GM19023 (cell line): ENCODE measurements around the gene TMEM26.

Source experiments
- ATAC-seq: cut with Tn5 transposase; IDR thresholded peaks from one replicate; pipeline ENCODE4 v1.9.1; 2021; ENCODE audit warnings: mild to moderate bottlenecking, moderate library complexity; ENCODE audit not compliant: unreplicated experiment

TMEM26 gene

GRCh38 chr10:61460835-61461234 lies 7.7 kb upstream of the TMEM26 start:
- no peak for ATAC-seq

- no peak for ATAC-seq
Measured at GRCh38 chr10:61458031-61458430, 4.8 kb upstream of the TMEM26 start.

GRCh38 chr10:61456095-61456789 lies 3.1 kb upstream of the TMEM26 start:
- ATAC-seq = no peak

- no peak for ATAC-seq
Measured at GRCh38 chr10:61455656-61456055, 2.5 kb upstream of the TMEM26 start.

- ATAC-seq = no peak
Measured at GRCh38 chr10:61454541-61454940, 1.4 kb upstream of the TMEM26 start.

DNA sequence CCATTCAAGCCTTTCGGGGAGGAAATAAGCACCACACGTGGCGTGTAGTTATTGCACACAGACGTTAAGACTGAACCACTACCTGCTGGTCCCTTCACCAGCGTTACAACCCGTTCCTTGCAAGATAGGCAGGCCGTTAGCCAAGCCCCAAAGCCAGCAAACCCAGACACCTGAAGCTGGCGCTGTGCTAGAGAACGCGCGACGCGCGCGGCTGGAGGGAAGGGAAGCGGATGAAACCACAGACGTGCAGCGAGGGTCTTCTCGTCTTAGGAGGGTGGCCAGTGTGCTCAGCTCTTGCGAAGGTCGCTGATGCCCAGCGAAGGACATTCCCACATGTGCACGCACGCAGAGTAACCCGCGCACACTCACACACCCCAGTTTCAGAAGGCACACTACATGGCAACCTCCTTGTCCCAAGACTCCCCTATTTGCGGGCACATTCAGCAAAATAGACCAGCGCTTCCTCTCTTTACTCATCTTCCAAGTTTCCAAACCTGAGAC lies 980 bp downstream of the TMEM26 start:
- no peak for ATAC-seq

DNA sequence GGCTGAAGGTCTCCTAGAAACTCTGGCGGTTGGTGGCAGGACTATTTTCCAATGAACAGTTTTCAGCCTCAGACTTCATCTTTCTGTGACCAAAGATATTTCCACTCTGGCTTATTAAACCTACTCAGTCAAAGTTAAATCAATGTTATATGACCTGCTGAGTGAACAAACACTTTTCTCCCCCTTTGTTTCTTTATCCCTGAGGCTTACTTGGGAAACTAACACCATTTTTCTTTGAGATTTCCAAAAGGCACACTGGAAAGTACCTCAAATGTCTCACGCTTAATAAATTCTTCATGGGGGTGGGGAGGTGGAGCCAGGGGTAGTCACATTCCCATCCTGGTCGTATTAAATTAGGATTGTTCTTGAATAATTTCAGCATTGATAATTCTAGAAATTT lies 1.8 kb downstream of the TMEM26 start:
- no peak for ATAC-seq

- ATAC-seq = no peak
Measured at GRCh38 chr10:61448841-61449600, 4.2 kb downstream of the TMEM26 start.

- no peak for ATAC-seq
Measured at GRCh38 chr10:61448091-61448490, 5.1 kb downstream of the TMEM26 start.

GRCh38 chr10:61439058-61439609 lies 14.0 kb downstream of the TMEM26 start:
- no peak for ATAC-seq

DNA sequence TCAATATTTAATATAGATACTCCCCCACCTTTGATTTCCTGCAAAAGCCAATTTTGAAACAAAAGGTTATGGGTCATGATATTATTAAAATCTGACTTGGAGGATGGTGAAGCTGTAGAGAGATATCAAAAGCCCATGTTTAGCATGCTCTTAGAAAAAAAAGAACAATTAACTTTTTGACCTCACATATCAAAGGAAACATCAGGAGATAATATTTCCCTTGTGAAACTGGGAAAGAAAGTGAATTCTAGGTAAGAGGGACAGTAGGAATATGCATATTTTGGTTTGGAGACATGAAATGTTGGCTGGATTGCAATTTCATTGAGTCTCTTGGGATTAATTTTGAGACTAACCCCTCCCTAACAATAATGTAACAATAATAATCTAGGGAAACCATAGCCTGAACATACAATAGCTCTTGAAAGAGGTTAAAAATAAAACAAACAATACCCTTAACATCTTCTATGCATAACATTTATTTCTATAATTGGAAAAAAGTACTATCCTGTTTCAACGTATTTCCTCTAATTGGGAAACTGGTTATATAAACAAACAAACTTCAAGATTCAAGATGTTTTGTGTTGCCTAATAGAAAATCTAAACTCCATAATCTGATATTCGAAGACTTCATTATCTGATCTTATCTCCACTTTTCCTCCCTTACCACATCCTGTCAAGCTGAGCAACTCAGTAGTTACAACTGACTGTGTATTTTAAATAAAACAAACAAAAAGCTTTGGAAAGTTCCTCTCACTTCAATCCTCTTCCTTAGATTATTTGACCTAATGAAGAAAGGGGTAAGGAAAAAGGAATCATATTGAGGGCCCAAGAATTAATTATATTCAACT lies 14.8 kb downstream of the TMEM26 start:
- ATAC-seq = no peak

GRCh38 chr10:61423178-61423577 lies 30.0 kb downstream of the TMEM26 start:
- no peak for ATAC-seq

DNA sequence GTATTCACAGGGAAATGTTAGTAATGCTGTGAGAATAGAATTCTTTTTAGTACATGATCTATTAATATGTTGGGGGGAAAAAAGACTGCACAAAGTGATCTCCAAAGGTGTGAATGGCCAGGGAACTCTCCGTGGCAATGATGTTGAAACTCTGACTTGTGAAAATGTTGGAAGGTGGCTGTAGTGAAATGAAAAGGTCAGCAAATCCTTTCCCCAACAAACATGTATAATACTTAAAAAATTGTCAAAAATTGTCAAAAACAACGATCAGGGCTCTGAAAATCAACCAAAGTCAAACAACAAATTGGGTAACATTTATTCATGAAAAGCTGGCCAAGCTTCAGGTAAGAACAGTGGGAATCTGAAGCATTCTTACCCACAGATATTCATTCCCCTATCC lies 35.5 kb downstream of the TMEM26 start:
- ATAC-seq = no peak

DNA sequence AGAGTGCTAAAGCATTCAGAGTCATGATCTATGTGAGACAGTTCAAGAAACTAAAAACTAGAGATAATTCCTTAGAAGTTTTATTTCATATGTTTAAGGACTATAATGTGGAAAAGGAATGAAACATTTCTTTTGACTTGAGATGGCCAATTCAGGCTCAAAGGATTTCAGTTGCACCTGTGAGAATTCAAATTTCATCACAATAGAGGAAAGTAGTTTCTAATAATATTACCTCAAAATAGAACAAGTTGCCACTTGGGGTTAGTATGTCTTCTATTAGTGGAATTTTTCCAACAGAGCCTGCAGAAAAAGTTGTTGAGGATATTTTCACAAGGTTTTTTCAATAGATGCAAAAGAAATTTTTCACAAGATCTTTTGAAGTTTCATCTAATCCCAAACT lies 37.4 kb downstream of the TMEM26 start:
- no peak for ATAC-seq

DNA sequence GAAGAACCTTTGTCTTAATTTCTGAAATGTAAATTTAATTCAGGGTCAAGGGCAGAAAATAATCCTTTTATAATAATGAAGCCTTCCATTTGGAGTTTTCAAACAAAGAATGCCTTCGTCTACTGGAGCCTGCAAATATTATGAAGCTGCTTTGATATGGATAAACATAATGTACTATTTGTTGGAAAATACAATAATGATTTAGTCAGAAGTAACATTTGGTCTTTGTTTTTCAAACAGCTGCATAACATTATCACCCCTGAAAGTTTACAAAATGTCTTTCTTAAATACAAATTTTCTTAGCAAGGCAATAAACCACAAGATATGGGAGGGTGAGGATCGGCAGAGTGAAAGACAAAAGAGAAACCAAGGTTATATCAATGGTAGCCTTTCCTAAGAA lies 41.5 kb downstream of the TMEM26 start:
- no peak for ATAC-seq

- no peak for ATAC-seq
Measured at GRCh38 chr10:61410353-61411070, 42.7 kb downstream of the TMEM26 start.

DNA sequence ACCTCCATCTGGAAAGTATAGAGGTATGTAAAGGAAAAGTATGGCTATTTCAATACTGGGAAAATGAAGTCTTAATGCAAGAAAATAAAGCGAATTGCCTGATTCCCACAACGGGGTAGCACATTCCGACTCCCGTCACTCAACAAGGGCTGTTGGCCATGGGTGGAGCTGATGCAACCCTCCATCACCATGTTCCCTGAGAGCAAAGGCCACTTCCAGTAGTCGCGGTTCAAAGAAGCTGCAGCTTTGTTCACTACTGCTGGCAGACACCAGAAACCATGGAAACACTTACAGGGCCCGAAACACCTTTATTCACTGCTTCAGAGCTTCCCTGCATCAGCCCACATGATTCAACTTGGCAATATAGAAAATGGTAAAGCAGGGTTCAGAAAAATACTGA lies 44.0 kb downstream of the TMEM26 start:
- ATAC-seq = no peak

DNA sequence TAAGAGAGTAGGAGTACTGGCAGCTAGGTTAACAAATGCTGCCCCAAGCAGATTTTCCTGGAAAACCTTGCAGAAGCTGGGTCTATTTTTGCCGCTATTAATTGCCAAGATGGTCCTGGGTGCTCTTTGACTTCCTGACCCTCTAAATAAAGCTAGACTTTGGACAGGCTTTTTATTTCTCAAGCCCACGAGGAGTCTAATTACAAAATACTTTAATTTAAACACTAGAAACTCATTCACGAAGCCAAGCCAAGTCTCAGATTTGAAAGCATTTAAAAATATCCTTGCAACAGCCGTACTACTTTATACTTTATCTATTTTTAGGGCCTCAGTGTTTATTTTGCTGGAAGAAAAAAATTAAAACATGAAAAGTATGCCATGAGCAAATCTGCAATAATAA lies 45.1 kb downstream of the TMEM26 start:
- no peak for ATAC-seq

DNA sequence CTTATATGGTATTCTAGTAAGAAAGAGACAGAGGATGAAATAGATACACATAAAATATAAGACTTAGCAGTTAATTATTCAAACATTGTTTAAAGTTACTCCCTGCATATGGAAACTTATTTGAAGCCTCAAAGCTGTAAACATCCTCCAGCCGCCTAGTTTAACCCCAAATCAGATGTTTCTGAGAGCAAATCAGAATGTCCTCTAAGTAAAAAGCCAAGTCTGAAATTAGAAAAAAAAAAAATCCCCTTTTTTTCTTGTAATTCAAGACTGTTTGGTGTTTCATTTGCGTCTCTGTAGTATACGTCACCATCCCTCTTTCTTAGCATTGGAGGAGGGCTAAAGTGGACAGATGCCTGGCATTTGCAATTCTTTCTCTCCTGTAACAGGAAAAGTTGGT lies 46.4 kb downstream of the TMEM26 start:
- no peak for ATAC-seq

DNA sequence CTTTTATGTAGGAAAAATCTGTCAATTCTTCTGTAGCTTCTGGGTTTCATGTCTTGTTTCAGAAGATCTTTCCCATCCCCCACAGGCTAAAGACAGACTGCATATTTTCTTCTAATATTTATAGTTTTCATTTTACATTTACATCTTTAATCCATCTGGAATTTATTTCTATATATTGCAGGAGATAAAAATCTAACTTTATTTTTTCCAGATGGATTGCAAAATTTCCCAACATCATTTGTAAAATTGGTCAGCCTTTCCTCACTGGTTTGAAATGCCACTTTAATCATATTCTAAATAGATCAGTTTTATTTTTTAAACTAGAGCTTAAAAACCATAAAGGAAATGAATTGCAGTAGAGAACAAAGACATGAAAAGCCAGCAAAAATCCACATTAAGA lies 46.9 kb downstream of the TMEM26 start:
- ATAC-seq = no peak

DNA sequence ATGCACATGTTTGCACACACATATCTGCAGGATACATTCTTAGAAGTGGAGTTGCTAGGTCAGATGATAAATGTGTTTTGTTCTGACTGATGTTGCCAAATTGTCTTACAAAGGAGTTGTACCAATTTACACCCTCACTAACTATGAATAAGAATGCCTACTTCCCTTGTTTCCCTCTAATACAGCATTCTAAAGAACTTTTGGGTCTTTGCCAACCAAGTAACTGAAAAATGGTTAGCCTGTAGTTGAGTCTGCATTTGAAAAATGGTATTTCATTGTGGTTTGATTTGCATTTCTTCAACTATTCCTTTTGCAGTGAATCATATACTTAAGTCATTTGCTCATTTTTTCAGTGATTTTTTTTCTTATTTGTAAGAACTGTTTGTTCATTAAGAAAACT lies 48.4 kb downstream of the TMEM26 start:
- no peak for ATAC-seq
